LoVo (cell line): ENCODE measurements around the gene POMT2.
A peak's percentile ranks its signal among the peaks of the same experiment; 100 is the strongest.
"Not testable (repeated sequence)": the region's sequence is repeated elsewhere in the genome, so short reads cannot be mapped to it uniquely, and the experiment has no call there.

Source experiments
- DNase-seq: peaks from one replicate; pipeline ENCODE4 v3.0.0-alpha.2; 2016; ENCODE audit warnings: low spot score

POMT2 gene

GRCh38 chr14:77324289-77324688 is 3.6 kb upstream of the POMT2 start:
- no peak for DNase-seq

- no peak for DNase-seq
These were observed 2.9 kb upstream of the POMT2 start for GRCh38 chr14:77323571-77323970.

GRCh38 chr14:77322951-77323350 is 2.3 kb upstream of the POMT2 start:
- DNase-seq = no peak

- DNase-seq = no peak
These were observed 1.7 kb upstream of the POMT2 start for GRCh38 chr14:77322250-77322902.

- DNase-seq = no peak
These were observed 1.3 kb downstream of the POMT2 start for GRCh38 chr14:77319422-77319821.

- DNase-seq = not testable (repeated sequence)
These were observed 1.9 kb downstream of the POMT2 start for GRCh38 chr14:77318756-77319155.

- DNase-seq = no peak
These were observed 2.6 kb downstream of the POMT2 start for GRCh38 chr14:77318006-77318553.

- no peak for DNase-seq
These were observed 3.8 kb downstream of the POMT2 start for GRCh38 chr14:77316872-77317301.

GRCh38 chr14:77316195-77316505 is 4.5 kb downstream of the POMT2 start:
- DNase-seq = no peak

- DNase-seq = no peak
These were observed 5.9 kb downstream of the POMT2 start for GRCh38 chr14:77314539-77315457.

GRCh38 chr14:77314043-77314442 is 6.6 kb downstream of the POMT2 start:
- peak; percentile 72 for DNase-seq

- DNase-seq = no peak
These were observed 7.3 kb downstream of the POMT2 start for GRCh38 chr14:77313371-77313770.

GRCh38 chr14:77311217-77311616 is 9.5 kb downstream of the POMT2 start:
- no peak for DNase-seq

GRCh38 chr14:77310026-77310425 is 10.7 kb downstream of the POMT2 start:
- no peak for DNase-seq

- DNase-seq = no peak
These were observed 11.6 kb downstream of the POMT2 start for GRCh38 chr14:77309131-77309530.

- no peak for DNase-seq
These were observed 13.7 kb downstream of the POMT2 start for GRCh38 chr14:77306851-77307496.

GRCh38 chr14:77306416-77306815 is 14.3 kb downstream of the POMT2 start:
- DNase-seq = no peak

GRCh38 chr14:77305696-77306095 is 15.0 kb downstream of the POMT2 start:
- no peak for DNase-seq

GRCh38 chr14:77303417-77304156 is 17.1 kb downstream of the POMT2 start:
- DNase-seq = peak; percentile 71

- DNase-seq = peak; percentile 51
These were observed 17.8 kb downstream of the POMT2 start for GRCh38 chr14:77302926-77303325.

- DNase-seq = no peak
These were observed 19.6 kb downstream of the POMT2 start for GRCh38 chr14:77301103-77301502.

- DNase-seq = no peak
These were observed 20.9 kb downstream of the POMT2 start for GRCh38 chr14:77299771-77300170.
